Cardiac septum (tissue), 1 donor: ENCODE measurements around the gene HPCAL1. TPM values are rescaled to one million over a fixed set of nuclear protein-coding genes. Genes with fewer than 3 reads are reported as not detected.

Experiments
- DNase-seq: peaks from one replicate; pipeline ENCODE4 v3.0.0-alpha.2; 2020; ENCODE audit warnings: low spot score
- intact Hi-C: fragments of 100-400 bp; cut with DNase I; formaldehyde crosslinking; loops from one replicate; pipeline ENCODE4 v1.14.0; 2022
- total RNA-seq: library from RNA; stranded (reverse); fragmentation: NEBNext Ultra II Directional; extraction: Animal tissue kit (Norgen Biotek cat#: 25700); gene quantifications from one replicate; pipeline ENCODE4 v1.2.1, GENCODE V29; 2021
- donor health status: DM: no; HTN: no; CAD: no.

Gene HPCAL1
- total RNA-seq, 1 donor from 2014 or later, result 21.6 TPM

DNA sequence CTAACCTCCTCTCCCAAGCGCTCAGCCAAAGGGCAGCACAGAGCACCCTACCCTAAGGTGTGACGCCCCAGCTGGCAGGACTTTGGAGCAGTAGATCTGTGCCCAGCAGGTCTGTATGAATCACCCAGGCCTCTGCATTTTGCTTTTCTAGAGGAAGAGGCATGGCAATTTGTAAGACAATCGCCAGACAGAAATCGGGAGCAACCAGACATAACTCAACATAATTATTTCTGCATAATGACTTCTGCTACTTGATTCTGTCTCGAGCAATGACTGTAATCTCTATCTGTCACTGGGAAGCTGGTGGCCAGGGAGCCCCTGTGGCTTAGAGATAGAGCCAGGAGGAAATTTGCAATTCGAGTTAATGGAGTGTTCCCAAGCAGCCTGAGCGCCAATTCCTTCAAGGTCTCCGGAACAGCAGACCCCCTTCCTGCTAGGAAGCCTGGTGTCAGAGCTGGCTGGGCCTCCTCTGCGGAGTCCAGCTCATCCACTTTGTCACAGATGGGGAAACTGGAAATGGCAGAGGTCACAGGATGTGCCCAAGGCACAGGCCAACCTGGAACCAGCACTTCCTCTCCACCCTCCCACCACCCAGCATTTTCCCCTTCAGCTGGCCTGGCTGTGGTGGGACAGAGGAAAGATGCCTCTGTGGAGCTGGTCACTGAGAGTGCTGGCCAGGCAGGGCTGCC is 90.4 kb downstream of the HPCAL1 start:
- no peak for DNase-seq

DNA sequence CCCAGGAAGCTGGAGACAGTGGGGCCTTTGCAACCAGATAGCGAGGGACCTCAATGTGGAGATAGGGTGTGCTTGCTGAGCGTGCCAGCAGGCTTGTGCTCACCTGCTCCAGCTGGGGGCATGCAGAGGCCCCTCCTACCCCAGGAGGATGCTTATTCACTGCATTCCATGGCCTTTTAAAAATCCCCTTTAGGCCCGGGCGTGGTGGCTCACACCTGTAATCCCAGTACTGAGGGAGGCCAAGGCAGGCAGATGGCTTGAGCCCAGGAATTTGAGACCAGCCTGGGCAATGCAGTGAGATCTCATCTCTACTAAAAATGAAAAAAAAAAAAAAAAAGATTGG is 90.9 kb downstream of the HPCAL1 start:
- no peak for DNase-seq
- intact Hi-C loops, result no loop called here

More for the DNA sequence above, 90.4 kb downstream of the HPCAL1 start:
- intact Hi-C loops, result no loop called here

DNA sequence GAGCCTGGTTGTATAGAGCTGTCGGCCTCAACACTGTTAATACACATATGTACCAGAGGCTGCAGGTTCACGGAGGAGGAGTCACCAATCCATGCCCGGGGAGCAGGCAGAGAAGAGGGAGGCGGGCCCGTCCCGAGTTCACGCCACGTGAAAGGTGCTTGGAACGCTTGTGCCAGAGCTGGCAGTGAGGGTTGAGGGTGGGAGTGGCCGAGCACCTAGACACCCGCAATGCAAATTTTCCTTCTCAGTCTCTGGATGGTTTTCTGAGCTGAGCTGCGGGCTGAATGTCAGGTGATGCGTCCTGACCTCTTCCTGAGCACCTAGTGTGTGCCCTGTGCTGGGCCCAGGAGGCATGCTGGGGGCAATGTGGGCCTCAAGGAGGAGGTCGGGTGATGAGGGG is 93.2 kb downstream of the HPCAL1 start:
- intact Hi-C loops, result no loop called here
- no peak for DNase-seq

DNA sequence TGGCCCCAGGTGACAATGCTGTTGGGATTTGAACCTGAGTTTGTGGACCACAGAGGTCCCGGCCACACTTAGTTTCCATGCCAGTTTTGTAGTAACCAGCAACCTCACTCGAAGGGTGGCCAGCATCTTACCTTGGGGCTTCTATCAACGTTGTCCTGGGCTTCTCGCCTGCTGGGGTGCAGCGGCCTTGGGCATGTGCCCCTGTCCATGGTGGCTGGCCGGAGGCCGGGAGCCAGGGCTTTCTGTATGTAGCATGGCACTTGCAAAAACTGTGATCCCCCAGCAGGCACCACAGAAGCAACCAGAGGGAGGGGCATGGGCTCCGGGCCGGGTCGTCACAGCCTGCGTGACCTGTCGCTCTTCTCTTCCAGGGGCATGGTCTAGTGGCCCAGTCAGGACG is 93.8 kb downstream of the HPCAL1 start:
- DNase-seq, result no peak
- intact Hi-C loops, result no loop called here

- no peak for DNase-seq
- intact Hi-C loops, result no loop called here
Measured at GRCh38 chr2:10397297-10397875, 94.7 kb downstream of the HPCAL1 start.

DNA sequence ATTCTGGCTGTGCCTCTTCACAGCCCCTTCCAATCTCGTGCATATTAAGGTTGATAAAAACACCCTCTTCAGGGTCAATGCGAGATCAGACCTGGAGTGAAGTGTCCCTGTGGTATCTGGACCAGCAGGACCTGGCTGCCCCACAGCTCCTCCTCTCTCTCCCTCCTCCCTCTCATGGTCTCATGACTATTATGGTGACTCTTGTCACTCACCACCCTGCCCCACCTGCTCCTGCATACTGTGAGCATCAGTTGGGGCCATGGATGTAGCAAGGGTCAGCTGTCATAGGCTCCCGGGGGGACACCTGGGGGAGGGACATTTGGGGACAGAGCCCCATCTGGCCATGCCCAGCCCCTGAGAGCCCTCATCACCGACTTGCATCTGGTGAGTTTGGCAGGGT is 95.2 kb downstream of the HPCAL1 start:
- intact Hi-C loops, result no loop called here
- DNase-seq, result no peak

DNA sequence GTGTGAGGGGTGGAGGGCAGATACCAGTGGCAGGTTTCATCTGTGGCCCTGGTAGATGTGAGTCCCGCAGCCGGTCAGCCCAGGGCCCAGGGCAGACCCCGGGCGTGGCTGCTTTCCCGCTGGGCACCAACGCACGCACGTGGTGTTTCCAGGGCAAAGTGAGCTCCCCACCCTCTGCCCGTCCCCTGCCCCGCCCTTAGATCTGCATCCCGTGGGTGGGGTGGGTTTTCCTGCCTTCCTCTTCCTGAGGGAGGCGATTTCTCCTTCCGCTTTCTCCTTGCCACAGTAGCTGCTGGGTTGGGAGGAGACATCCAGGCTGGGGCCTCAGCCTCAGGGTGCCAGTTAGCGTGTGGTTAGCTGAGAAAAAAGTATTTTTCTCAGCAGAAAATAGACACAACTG is 95.8 kb downstream of the HPCAL1 start:
- intact Hi-C loops, result no loop called here
- no peak for DNase-seq

- DNase-seq, result no peak
- intact Hi-C loops, result no loop called here
Measured at GRCh38 chr2:10399358-10399757, 96.7 kb downstream of the HPCAL1 start.

DNA sequence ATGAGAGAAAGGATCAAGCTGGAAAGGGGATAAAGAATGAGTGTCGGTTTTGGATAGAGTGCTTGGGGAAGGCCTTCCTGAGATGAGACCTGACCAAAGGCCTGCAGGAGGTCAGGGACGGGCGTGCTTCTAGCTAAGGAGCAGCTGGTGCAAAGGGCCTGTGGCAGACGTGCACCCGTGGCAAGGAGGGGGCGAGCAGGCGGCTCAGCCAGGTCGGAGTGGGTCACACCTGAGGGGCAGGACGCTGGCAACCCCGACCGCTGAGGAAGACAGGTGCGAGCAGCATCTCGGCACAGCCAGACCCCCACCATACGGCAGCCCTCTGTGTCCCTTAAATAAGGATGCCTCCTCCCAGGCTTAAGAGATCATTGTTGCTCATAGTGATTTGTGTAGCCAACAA is 97.3 kb downstream of the HPCAL1 start:
- DNase-seq, result no peak
- intact Hi-C loops, result loop anchor here (5.0 kb wide), 1 partner anchor 68 kb away; no protein-coding TSS in a partner anchor

DNA sequence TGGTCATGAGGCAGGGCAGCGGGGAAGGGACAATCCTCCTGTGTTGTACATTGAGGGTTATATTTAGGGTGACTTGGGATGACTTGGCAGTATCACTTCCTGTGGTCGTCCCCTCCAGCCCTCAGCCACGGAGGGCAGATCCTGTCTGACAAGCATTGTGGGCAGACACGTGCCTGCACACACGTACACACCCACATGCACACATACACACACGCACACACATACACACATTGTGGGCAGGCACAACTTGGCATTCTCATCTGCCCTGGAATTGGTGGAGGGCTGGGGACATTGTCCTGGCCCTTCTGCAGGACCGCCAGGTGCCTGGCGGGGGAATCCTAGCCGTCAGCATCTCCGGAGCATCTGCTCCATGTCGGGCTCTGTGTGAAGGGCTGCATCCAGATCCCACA is 97.9 kb downstream of the HPCAL1 start:
- intact Hi-C loops, result loop anchor here (5.0 kb wide), 1 partner anchor 68 kb away; no protein-coding TSS in a partner anchor
- DNase-seq, result peak; percentile 83

- DNase-seq, result no peak
- intact Hi-C loops, result loop anchor here (5.0 kb wide), 1 partner anchor 69 kb away; no protein-coding TSS in a partner anchor
Measured at GRCh38 chr2:10400978-10401951, 98.6 kb downstream of the HPCAL1 start.

DNA sequence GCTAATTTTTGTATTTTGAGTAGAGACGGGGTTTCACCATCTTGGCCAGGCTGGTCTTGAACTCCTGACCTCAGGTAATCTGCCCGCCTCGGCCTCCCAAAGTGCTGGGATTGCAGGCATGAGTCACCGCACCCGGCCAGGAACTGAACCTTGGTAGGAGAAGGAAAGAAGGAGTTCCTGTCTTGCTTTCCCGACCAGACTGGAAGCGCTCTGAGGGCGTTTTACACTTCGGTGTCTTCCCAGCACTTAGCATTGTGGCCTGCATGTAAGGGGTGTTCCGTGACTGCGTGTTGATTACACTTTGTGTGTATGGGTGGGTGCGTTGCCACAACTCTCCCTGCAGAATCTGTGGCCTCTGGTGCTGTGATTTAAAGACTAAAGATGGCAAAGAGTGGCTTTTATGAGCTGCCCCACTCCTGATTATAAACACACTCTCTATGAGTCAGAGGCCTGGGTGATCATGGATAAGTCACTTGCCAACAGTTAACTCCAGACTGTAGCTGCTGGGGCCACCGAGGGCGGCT is 99.4 kb downstream of the HPCAL1 start:
- DNase-seq, result no peak
- intact Hi-C loops, result loop anchor here (5.0 kb wide), 1 partner anchor 70 kb away; no protein-coding TSS in a partner anchor

DNA sequence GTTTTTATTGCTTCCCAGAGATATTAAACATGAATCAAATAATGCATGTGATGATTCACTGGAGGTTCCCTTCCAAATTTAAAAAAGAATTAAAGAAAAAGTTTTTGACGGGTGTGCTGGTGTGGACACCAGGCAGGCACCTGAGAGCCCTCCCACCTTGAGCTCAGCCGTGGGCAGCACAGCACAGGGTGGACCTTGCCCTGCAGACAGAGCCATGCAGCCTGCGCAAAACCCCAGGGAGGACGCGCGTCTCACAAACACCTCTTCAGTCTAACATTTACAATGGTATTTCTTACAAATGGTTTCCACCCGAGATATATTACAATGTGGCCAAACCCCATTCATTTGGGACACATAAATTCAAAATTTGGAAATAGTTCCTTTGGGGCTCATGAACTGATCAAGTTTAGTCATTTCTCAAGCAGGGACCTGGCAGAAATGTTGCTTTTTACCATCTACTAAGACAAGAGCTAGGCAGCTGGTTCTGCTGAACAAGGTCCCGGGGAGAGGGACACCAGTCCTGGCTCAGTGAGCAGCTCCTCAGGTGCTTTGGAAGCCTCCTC is 100.0 kb downstream of the HPCAL1 start:
- intact Hi-C loops, result loop anchor here (5.0 kb wide), 1 partner anchor 70 kb away; no protein-coding TSS in a partner anchor
- no peak for DNase-seq

- DNase-seq, result no peak
- intact Hi-C loops, result loop anchor here (2.0 to 5.0 kb wide), 4 partner anchors 72 to 262 kb away; partner anchors contain the start of gene HPCAL1
Measured at GRCh38 chr2:10404324-10405143, 101.8 kb downstream of the HPCAL1 start.

GRCh38 chr2:10405448-10405847 is 102.7 kb downstream of the HPCAL1 start:
- DNase-seq, result no peak

DNA sequence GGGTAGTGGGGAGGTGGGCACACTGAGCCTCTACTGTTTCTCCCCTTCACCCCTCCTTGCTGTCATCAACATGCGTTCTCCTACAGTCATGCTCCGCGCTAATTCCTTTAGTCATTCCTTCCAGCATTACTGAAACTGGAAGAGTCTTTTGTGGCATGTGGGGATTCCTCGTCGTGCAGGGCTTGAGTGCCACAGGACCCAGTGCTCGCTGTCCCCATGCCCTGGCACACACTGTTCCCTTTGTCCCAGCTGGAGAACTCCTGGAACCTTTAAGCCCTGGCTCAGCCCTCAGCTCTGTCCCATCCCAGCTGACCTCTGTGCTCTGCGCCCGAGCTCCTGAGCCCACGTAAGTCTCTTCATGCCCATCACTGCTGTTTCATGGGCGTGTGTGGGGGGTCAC is 103.3 kb downstream of the HPCAL1 start:
- DNase-seq, result no peak
- intact Hi-C loops, result loop anchor here (5.0 kb wide), 2 partner anchors 124 to 264 kb away; no protein-coding TSS in a partner anchor

More at GRCh38 chr2:10405448-10405847, 102.7 kb downstream of the HPCAL1 start:
- intact Hi-C loops, result loop anchor here (2.0 to 5.0 kb wide), 3 partner anchors 103 to 263 kb away; partner anchors contain the start of gene HPCAL1

GRCh38 chr2:10406491-10407188 is 103.9 kb downstream of the HPCAL1 start:
- intact Hi-C loops, result loop anchor here (5.0 kb wide), 2 partner anchors 124 to 264 kb away; no protein-coding TSS in a partner anchor
- no peak for DNase-seq

DNA sequence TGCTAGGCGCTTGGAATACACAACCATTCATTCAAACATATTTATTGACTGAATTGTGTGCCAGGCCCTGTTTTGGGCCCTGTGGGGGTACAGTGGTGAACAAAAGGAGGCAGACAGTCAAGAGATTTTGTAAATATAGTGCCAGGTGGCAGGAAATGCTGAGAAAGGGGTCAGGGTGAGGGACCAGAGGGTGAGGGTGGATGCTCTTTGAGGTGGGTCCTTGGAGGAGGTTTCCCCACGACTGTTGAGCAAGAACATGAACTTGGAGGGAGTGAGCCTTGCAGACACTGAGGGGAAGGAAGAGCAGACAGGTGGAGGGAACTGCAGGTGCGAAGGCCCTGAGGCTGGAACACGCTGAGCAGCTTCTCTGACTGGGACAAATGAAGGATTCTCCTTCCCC is 104.7 kb downstream of the HPCAL1 start:
- intact Hi-C loops, result loop anchor here (5.0 kb wide), 2 partner anchors 125 to 265 kb away; no protein-coding TSS in a partner anchor
- no peak for DNase-seq
